Measurements from ENCODE around the gene SYT17. TPM values are rescaled to one million over a fixed set of nuclear protein-coding genes. Genes with fewer than 3 reads are reported as not detected.

The SYT17 gene
- polyA plus RNA-seq, 2 of the 4 experiments (the other 2 are of a cell fraction): 9.8 to 18.7 TPM

DNA sequence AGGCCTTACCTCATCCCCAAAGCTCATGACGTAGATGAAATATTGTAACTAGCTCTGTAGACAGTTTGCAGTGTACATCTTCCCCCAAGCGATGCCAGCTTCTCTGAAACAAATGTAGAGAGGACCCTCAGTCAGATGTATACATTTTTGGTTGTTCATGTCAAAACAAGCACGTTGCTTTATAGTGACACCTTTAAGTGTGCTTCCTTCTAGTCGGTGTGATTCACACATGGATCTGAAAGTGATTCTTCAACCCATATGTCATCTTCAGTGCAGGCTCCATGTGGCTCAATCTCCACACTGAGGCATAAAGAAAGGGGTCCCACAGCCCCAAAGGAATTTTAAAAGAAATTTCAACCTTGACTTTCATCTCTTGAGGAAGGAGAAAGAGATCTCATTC, 86.6 kb downstream of the SYT17 start:
- DNase-seq (ENCODE audit: low read depth in 1 of 2, low spot score in 1 of 2) (no peak), ATAC-seq (no peak), FAIRE-seq (no peak)
- no peak overlapping the region for H3K4me2 ChIP-seq
- 66% methylated on average over 4 of the region's 4 CpGs for WGBS (ENCODE audit: missing lambda C conversion rate)
- TF ChIP-seq RAD21 (conservative IDR thresholded peaks at IDR 0.05 in 1 of 2, IDR thresholded peaks at IDR 0.05 in 1 of 2) (no peak), GATA3 (IDR thresholded peaks at IDR 0.05; ENCODE audit: borderline replicate concordance) (no peak), BHLHE40 (IDR thresholded peaks at IDR 0.05; ENCODE audit: low read depth, low read length) (no peak), RNF2 (IDR thresholded peaks at IDR 0.05; ENCODE audit: borderline replicate concordance, low read depth) (no peak), POLR2AphosphoS2 (conservative IDR thresholded peaks at IDR 0.05; ENCODE audit: low read length) (no peak), USF2 (IDR thresholded peaks at IDR 0.05) (no peak), POLR2A (IDR thresholded peaks at IDR 0.05; ENCODE audit: low read length) (no peak), MAZ (IDR thresholded peaks at IDR 0.05; ENCODE audit: borderline replicate concordance, low read depth, low read length) (no peak), CBX8 (IDR thresholded peaks at IDR 0.05) (no peak), JUNB (IDR thresholded peaks at IDR 0.05) (no peak), FOSB (CRISPR knock-in tag; IDR thresholded peaks at IDR 0.05) (no peak), ATOH8 (CRISPR knock-in tag; IDR thresholded peaks at IDR 0.05; ENCODE audit: low read depth) (no peak), ESRRA (IDR thresholded peaks at IDR 0.05; ENCODE audit: borderline replicate concordance, low read length) (no peak), MYC (IDR thresholded peaks at IDR 0.05; ENCODE audit: borderline replicate concordance, low read length) (no peak), SMC3 (IDR thresholded peaks at IDR 0.05) (no peak), FOXS1 (CRISPR knock-in tag; IDR thresholded peaks at IDR 0.05) (no peak), RFX5 (IDR thresholded peaks at IDR 0.05) (no peak), CBX2 (IDR thresholded peaks at IDR 0.05; ENCODE audit: borderline replicate concordance, low read depth) (no peak)
- H3K4me3 ChIP-seq: no peak overlapping the region
- H3K9me3 ChIP-seq: no peaks in the 10 kb centered on the region
- H3K27ac ChIP-seq: no peak overlapping the region
- H3K4me1 ChIP-seq: no peaks in the 10 kb centered on the region
- CTCF ChIA-PET: interaction anchor here (1.2 kb wide), 1 partner anchor 11 kb away, joined by 3 read pairs; no protein-coding TSS in a partner anchor
- POLR2A ChIA-PET: no interaction called here

GRCh38 chr16:19264123-19264673, 96.2 kb downstream of the SYT17 start:
- Histone ChIP-seq H3K9me3 (no peaks in the 10 kb centered on the region), H3K4me2 (no peak overlapping the region), H3K4me1 (no peaks in the 10 kb centered on the region), H3K27ac (no peak overlapping the region), H3K4me3 (no peak overlapping the region)
- FAIRE-seq: no peak
- WGBS (ENCODE audit: missing lambda C conversion rate): 78% methylated on average over 4 of the region's 4 CpGs
- TF ChIP-seq MAFK (IDR thresholded peaks at IDR 0.05; ENCODE audit: partially characterized antibody): peak; percentile 98
- no peak for TF ChIP-seq SMC3 (IDR thresholded peaks at IDR 0.05)
- TF ChIP-seq NFE2L2 (conservative IDR thresholded peaks at IDR 0.05; ENCODE audit: low read length): peak; percentile 92
- POLR2A ChIA-PET: no interaction called here
- no peak for ATAC-seq
- DNase-seq (ENCODE audit: low read depth in 1 of 2, low spot score in 1 of 2): no peak
- CTCF ChIA-PET: no interaction called here

- WGBS (ENCODE audit: missing lambda C conversion rate): 78% methylated on average over 9 of the region's 9 CpGs
- ATAC-seq (no peak), DNase-seq (ENCODE audit: low read depth in 1 of 2, low spot score in 1 of 2) (no peak), FAIRE-seq (no peak)
- Histone ChIP-seq H3K4me2 (no peak overlapping the region), H3K27ac (no peak overlapping the region), H3K9me3 (no peaks in the 10 kb centered on the region), H3K4me1 (no peaks in the 10 kb centered on the region), H3K4me3 (no peak overlapping the region)
- CTCF ChIA-PET: interaction anchor here (0.5 to 1.4 kb wide), 4 partner anchors 14 to 215 kb away, joined by 3 to 4 read pairs (median 3); no protein-coding TSS in a partner anchor
- POLR2A ChIA-PET: no interaction called here
- no peak for TF ChIP-seq ZNF302 (CRISPR knock-in tag; IDR thresholded peaks at IDR 0.05)
- TF ChIP-seq ESRRA (IDR thresholded peaks at IDR 0.05; ENCODE audit: borderline replicate concordance, low read length): no peak
- no peak for TF ChIP-seq JUN (IDR thresholded peaks at IDR 0.05)
Measured at GRCh38 chr16:19265380-19265930, 97.4 kb downstream of the SYT17 start.

All from A549 (cell line).